ENCODE measurements around the gene AGAP2.

Gene AGAP2

GRCh38 chr12:57746025-57746424 is 7.5 kb upstream of the AGAP2 start:
- Histone ChIP-seq H3K27me3 (ENCODE audit: insufficient read depth, poor library complexity, severe bottlenecking) (no peaks in the 10 kb centered on the region), H3K4me1 (ENCODE audit: insufficient read depth, poor library complexity, severe bottlenecking) (peaks cover 9% of the 10 kb centered on the region), H3K4me3 (ENCODE audit: severe bottlenecking) (peak overlapping the region; percentile 74), H3K9me3 (ENCODE audit: severe bottlenecking) (no peaks in the 10 kb centered on the region), H3K36me3 (ENCODE audit: low read depth) (peaks cover 49% of the 10 kb centered on the region), H3K27ac (ENCODE audit: poor library complexity, severe bottlenecking) (peak overlapping the region; percentile 80)
- DNase-seq (ENCODE audit: low spot score) (no peak), ATAC-seq (ENCODE audit: low read depth) (no peak)
- TF ChIP-seq CTCF (IDR thresholded peaks at IDR 0.05; ENCODE audit: poor library complexity, severe bottlenecking) = no peak

GRCh38 chr12:57745485-57745881 is 6.9 kb upstream of the AGAP2 start:
- peaks cover under 1% of the 10 kb centered on the region for H3K27me3 ChIP-seq (ENCODE audit: insufficient read depth, poor library complexity, severe bottlenecking)
- peak overlapping the region; percentile 74 for H3K4me3 ChIP-seq (ENCODE audit: severe bottlenecking)
- H3K27ac ChIP-seq (ENCODE audit: poor library complexity, severe bottlenecking) = peak overlapping the region; percentile 80
- no peak for DNase-seq (ENCODE audit: low spot score)
- TF ChIP-seq CTCF (IDR thresholded peaks at IDR 0.05; ENCODE audit: poor library complexity, severe bottlenecking) = no peak
- H3K36me3 ChIP-seq (ENCODE audit: low read depth) = peaks cover 43% of the 10 kb centered on the region
- no peaks in the 10 kb centered on the region for H3K9me3 ChIP-seq (ENCODE audit: severe bottlenecking)
- H3K4me1 ChIP-seq (ENCODE audit: insufficient read depth, poor library complexity, severe bottlenecking) = peaks cover 9% of the 10 kb centered on the region
- peak; percentile 8; the same call in 1 of the 3 replicates for ATAC-seq (ENCODE audit: low read depth)

- ATAC-seq (ENCODE audit: low read depth) (peak; percentile 92), DNase-seq (ENCODE audit: low spot score) (peak; percentile 98)
- H3K9me3 ChIP-seq (ENCODE audit: severe bottlenecking) = no peaks in the 10 kb centered on the region
- H3K4me3 ChIP-seq (ENCODE audit: severe bottlenecking) = peak within 1 kb of the TSS; percentile 74
- H3K27me3 ChIP-seq (ENCODE audit: insufficient read depth, poor library complexity, severe bottlenecking) = peaks cover 6% of the 10 kb centered on the region
- no peak for TF ChIP-seq CTCF (IDR thresholded peaks at IDR 0.05; ENCODE audit: poor library complexity, severe bottlenecking)
- peaks cover 9% of the 10 kb centered on the region for H3K4me1 ChIP-seq (ENCODE audit: insufficient read depth, poor library complexity, severe bottlenecking)
- H3K36me3 ChIP-seq (ENCODE audit: low read depth) = peaks cover 38% of the 10 kb centered on the region
- H3K27ac ChIP-seq (ENCODE audit: poor library complexity, severe bottlenecking) = peak within 1 kb of the TSS; percentile 80
These were observed 6.4 kb upstream of the AGAP2 start, which contains the start of gene TSPAN31 for GRCh38 chr12:57744777-57745484. TSS of gene TSPAN31 (plus strand) at chr12:57745039. CDS start at chr12:57745155, 116 bp downstream.

DNA sequence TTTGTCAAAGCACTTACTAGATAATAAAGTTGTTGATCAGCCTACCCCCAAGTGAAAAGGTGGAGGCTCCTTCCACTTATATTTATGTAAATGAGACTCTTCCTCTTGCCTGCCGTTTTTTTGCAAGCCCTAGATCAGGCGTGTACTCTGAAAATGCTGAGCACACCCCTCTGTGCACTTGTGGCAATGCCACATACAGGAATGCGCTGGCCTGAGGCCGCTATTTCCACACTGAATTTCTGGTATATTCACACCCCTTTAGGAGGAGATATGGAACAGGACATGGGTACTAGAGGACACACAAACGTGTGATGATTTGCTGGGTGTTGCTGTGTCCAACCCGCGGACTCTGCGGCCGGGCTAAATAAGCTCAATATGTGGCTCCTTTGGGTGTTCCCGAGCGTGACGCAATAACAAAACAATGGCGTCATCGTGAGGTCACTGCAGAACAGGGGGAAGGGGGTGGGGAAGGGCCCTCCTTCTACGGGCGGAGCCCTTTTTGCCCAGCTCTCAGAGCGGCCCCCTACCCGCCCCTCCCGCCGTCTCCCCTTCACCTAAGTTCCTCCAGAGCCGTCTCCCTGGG is 5.7 kb upstream of the AGAP2 start:
- TF ChIP-seq CTCF (IDR thresholded peaks at IDR 0.05; ENCODE audit: poor library complexity, severe bottlenecking) = no peak
- peaks cover 31% of the 10 kb centered on the region for H3K36me3 ChIP-seq (ENCODE audit: low read depth)
- peak overlapping the region; percentile 80 for H3K27ac ChIP-seq (ENCODE audit: poor library complexity, severe bottlenecking)
- peak overlapping the region; percentile 74 for H3K4me3 ChIP-seq (ENCODE audit: severe bottlenecking)
- peaks cover 9% of the 10 kb centered on the region for H3K4me1 ChIP-seq (ENCODE audit: insufficient read depth, poor library complexity, severe bottlenecking)
- no peak for DNase-seq (ENCODE audit: low spot score)
- peak; percentile 49 for ATAC-seq (ENCODE audit: low read depth)
- H3K9me3 ChIP-seq (ENCODE audit: severe bottlenecking) = no peaks in the 10 kb centered on the region
- peaks cover 13% of the 10 kb centered on the region for H3K27me3 ChIP-seq (ENCODE audit: insufficient read depth, poor library complexity, severe bottlenecking)

- ATAC-seq (ENCODE audit: low read depth) (no peak), DNase-seq (ENCODE audit: low spot score) (no peak)
- TF ChIP-seq CTCF (IDR thresholded peaks at IDR 0.05; ENCODE audit: poor library complexity, severe bottlenecking) = no peak
- Histone ChIP-seq H3K36me3 (ENCODE audit: low read depth) (peaks cover 26% of the 10 kb centered on the region), H3K4me3 (ENCODE audit: severe bottlenecking) (peak overlapping the region; percentile 74), H3K27me3 (ENCODE audit: insufficient read depth, poor library complexity, severe bottlenecking) (peaks cover 18% of the 10 kb centered on the region), H3K4me1 (ENCODE audit: insufficient read depth, poor library complexity, severe bottlenecking) (peaks cover 9% of the 10 kb centered on the region), H3K27ac (ENCODE audit: poor library complexity, severe bottlenecking) (no peak overlapping the region), H3K9me3 (ENCODE audit: severe bottlenecking) (no peaks in the 10 kb centered on the region)
These were observed 5.2 kb upstream of the AGAP2 start for GRCh38 chr12:57743769-57744168.
